Ovary (tissue), 3 donors: Measurements from ENCODE around the gene EPYC.
A peak's percentile ranks its signal among the peaks of the same experiment; 100 is the strongest.

ENCODE experiments used
- EP300 ChIP-seq: sonication (generic); formaldehyde crosslinking; IDR thresholded peaks from one replicate; pipeline ENCODE4 v1.6.1; 2017; ENCODE audit warnings: antibody characterized with exemption
- POLR2A ChIP-seq: fragments of 450-650 bp; IDR thresholded peaks from one replicate; pipeline ENCODE4 v1.6.1; 2017; ENCODE audit warnings: antibody characterized with exemption, mild to moderate bottlenecking, moderate library complexity
- TF ChIP-seq, protein P1 (sequence below), 3 donors: fragments of 450-650 bp in 2 of 3; fragments of 200-600 bp in 1 of 3; IDR thresholded peaks; one replicate each; pipeline versions ENCODE4 v1.5.1 to v1.8.0; 2016 to 2022; ENCODE audit warnings: antibody characterized with exemption in 3 of 3, mild to moderate bottlenecking in 1 of 3
- donor health status: DM: no; HTN: no; CAD: no.

DNA sequence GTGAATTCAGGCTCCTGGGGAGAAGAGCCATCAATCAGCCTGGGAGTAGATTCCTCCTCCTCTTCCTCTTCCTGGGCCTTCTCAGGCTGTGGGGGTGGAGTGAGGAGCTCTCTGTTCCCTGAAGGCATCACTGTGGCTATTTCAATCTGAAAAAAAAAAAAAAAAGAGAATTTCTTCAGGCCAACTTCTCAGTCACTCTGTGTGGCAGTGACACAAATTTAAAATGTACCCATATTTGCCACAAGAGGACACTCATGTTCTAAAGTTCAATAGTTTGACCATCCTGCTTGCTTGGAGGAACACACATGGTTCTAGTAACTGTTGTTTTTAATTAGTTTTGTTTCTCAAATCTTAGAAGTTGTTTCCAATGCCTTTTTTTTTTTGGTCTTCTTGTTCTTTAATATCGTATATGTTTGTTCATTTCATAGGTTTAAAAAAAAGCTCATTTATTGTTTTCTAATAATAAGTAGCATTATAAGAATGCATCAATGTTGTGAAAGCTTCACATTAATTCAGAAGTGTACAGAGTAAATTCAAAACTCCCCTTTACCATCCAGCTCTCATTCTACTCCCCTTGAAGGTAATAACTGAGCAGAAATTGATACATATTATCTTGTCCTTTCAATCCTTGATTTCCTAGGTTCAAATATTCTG lies 26.5 kb downstream of the EPYC start:
- TF ChIP-seq, protein P1, sequence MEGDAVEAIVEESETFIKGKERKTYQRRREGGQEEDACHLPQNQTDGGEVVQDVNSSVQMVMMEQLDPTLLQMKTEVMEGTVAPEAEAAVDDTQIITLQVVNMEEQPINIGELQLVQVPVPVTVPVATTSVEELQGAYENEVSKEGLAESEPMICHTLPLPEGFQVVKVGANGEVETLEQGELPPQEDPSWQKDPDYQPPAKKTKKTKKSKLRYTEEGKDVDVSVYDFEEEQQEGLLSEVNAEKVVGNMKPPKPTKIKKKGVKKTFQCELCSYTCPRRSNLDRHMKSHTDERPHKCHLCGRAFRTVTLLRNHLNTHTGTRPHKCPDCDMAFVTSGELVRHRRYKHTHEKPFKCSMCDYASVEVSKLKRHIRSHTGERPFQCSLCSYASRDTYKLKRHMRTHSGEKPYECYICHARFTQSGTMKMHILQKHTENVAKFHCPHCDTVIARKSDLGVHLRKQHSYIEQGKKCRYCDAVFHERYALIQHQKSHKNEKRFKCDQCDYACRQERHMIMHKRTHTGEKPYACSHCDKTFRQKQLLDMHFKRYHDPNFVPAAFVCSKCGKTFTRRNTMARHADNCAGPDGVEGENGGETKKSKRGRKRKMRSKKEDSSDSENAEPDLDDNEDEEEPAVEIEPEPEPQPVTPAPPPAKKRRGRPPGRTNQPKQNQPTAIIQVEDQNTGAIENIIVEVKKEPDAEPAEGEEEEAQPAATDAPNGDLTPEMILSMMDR (IDR thresholded peaks at IDR 0.05): peak; percentile 52 to 92 (median 85)
- TF ChIP-seq POLR2A (no peak), EP300 (no peak)
